HUES64 (cell line): ENCODE measurements around the gene NRL.
"Not testable (repeated sequence)": the region's sequence is repeated elsewhere in the genome, so short reads cannot be mapped to it uniquely, and the experiment has no call there.

Source experiments
- H3K27ac ChIP-seq: 2 replicates; pipeline ENCODE4 v1.7.0; 2013; ENCODE audit warnings: low read depth, low read length, inconsistent platforms
- H3K27me3 ChIP-seq: 2 replicates; pipeline ENCODE4 v1.6.1; 2013; ENCODE audit warnings: mild to moderate bottlenecking, low read length; ENCODE audit not compliant: insufficient read depth
- H3K36me3 ChIP-seq: 2 replicates; pipeline ENCODE4 v1.6.1; 2013; ENCODE audit warnings: mild to moderate bottlenecking, low read length; ENCODE audit not compliant: insufficient read depth
- H3K4me1 ChIP-seq: 2 replicates; pipeline ENCODE4 v1.6.1; 2013; ENCODE audit warnings: mild to moderate bottlenecking, low read length, moderate library complexity; ENCODE audit not compliant: insufficient read depth
- H3K4me3 ChIP-seq: 2 replicates; pipeline ENCODE4 v1.5.1; 2013; ENCODE audit warnings: mild to moderate bottlenecking, low read length, moderate library complexity
- H3K9ac ChIP-seq: 2 replicates; pipeline ENCODE4 v1.6.1; 2013; ENCODE audit warnings: mild to moderate bottlenecking, low read depth, low read length
- H3K9me3 ChIP-seq: 2 replicates; pipeline ENCODE4 v1.6.1; 2013; ENCODE audit warnings: low read depth, low read length; ENCODE audit not compliant: insufficient read depth
- WGBS: fragments of 150-250, 120-280 bp; methylation state at CpG from one replicate; pipeline ENCODE4 v1.1.7; 2013; ENCODE audit warnings: missing lambda C conversion rate; 5-methylcytosine and 5-hydroxymethylcytosine counted together

Gene NRL

DNA sequence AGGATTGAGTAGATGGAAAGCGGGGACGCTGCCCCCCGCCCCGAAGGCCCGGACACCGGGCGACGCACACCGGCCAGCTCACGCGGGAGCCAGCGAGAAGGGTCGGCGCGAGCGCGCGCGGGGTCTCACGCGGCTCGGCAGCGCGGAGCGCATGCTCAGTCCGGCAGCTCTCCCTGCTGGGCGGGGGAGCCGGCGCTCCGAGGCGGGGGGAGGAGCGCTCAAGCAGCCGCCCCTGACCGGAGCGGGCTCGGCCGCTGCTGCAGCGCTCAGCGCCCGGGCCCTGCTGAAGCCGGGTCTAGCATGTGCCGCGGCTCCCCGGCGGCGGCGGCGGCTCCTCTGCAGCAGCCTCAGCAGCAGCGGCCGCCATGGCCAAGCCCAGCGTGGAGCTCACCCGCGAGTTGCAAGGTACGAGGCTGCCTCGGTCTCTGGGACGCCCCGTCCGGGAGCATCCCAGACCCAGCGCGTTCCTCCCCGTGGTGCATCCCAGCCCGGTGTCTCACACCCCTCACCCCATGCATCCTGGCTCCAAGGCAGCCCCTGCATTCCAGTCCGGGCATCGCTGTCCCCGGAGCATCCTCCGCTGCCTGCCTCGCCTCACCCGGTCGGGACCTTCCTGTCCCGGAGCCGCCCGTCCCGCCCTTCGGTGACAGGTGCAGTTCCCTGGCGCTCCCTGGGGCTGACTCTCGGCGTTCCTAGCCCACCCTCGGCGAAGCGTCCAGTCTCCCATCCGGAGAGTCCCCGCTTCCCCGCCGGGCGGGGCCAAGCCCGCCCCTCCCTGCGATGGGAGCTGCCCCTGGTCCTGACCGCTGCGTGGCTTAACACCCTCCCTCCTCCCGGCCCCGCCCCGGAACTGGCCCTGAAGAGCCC, 62.7 kb downstream of the NRL start, which contains the start of gene CARMIL3:
Gene CARMIL3, plus strand, starts transcription at position 221 of the 867 bp plus-strand sequence. Its CDS starts 145 bp downstream, at position 366.
- under 1% methylated on average over 92 of the region's 92 CpGs for WGBS
- H3K9ac ChIP-seq: peak within 1 kb of the TSS; percentile 82
- peak within 1 kb of the TSS; percentile 61 for H3K4me3 ChIP-seq
- peaks cover 9% of the 10 kb centered on the region; the same call in 1 of the 2 replicates for H3K27me3 ChIP-seq
- no peaks in the 10 kb centered on the region for H3K4me1 ChIP-seq
- H3K9me3 ChIP-seq: no peaks in the 10 kb centered on the region
- no peaks in the 10 kb centered on the region for H3K36me3 ChIP-seq
- H3K27ac ChIP-seq: 0 out of 2 replicates have a peak within 1 kb of the TSS, but pooled peaks have one; percentile 4

DNA sequence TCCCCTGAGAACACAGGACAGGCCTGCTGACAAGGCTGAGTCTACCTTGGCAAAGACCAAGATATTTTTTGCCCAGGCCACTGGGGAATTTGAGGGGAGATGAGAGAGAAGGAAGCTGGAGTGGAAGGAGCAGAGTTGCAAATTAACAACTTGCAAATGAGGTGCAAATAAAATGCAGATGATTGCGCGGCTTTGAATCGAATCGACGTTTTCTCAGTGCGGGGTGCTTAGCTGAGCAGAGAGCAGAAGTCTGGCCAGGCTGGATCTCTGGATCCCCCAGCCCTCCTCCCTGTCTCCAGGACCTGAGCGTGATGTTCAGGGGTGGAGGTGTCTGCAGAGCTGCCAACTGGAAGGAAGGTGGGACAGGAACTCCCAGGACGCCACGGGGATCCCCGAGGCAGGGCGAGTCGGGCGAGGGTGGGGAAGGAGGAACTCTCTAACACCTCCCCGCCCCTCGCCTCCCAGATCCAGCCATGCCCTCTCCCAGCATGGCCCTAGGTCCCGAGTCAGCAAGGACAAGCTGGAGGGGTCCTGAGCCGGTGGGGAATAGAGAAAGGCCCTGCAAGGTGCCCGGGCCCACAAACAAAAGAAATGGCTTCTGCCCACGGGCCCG, 63.5 kb downstream of the NRL start:
- WGBS: 11% methylated on average over 16 of the region's 20 CpGs
- Histone ChIP-seq H3K9ac (peak overlapping the region; percentile 82), H3K4me1 (no peaks in the 10 kb centered on the region), H3K27me3 (peaks cover 9% of the 10 kb centered on the region; the same call in 1 of the 2 replicates), H3K9me3 (no peaks in the 10 kb centered on the region), H3K27ac (0 out of 2 replicates have a peak overlapping the region, but pooled peaks have one; percentile 4), H3K4me3 (peak overlapping the region; percentile 61), H3K36me3 (no peaks in the 10 kb centered on the region)

DNA sequence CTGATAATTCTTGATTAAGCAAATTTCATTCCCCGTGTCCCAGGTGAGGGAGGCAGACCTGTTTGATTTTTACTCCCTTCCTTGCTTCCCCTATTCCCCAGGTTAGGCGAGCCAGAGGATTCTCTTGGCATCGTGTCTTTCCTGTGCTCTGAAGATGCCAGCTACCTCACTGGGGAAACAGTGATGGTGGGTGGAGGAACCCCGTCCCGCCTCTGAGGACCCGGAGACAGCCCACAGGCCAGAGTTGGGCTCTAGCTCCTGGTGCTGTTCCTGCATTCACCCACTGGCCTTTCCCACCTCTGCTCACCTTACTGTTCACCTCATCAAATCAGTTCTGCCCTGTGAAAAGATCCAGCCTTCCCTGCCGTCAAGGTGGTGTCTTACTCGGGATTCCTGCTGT, 64.0 kb downstream of the NRL start:
- not testable (repeated sequence) for H3K4me1 ChIP-seq, H3K27me3 ChIP-seq, H3K9me3 ChIP-seq, H3K27ac ChIP-seq, H3K9ac ChIP-seq, H3K36me3 ChIP-seq
- WGBS: 66% methylated on average over 8 of the region's 8 CpGs
- peak overlapping the region; percentile 61; the same call in 1 of the 2 replicates for H3K4me3 ChIP-seq

DNA sequence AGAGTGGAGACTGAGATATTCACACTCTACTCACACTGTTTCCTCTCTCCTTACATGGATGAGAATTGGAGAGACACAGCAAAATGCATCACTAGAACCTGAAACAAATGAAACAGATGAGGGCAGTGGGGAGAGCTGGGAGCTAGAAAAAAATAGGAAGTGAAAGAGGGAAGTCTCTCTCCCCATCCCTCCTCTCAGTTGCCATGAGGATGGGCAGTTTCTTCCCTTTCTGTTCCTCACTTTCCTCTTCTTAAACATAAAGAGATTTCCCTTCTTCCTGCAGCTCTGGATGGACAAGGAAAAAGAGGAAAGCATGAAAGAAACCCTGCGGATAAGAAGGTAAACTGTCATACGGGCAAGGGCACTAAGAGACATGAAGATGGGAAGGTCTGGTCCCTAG, 65.7 kb downstream of the NRL start:
- H3K4me1 ChIP-seq, H3K4me3 ChIP-seq, H3K27ac ChIP-seq, H3K27me3 ChIP-seq, H3K9me3 ChIP-seq, H3K9ac ChIP-seq, H3K36me3 ChIP-seq: not testable (repeated sequence)
- WGBS: 93% methylated on average over 2 of the region's 2 CpGs

DNA sequence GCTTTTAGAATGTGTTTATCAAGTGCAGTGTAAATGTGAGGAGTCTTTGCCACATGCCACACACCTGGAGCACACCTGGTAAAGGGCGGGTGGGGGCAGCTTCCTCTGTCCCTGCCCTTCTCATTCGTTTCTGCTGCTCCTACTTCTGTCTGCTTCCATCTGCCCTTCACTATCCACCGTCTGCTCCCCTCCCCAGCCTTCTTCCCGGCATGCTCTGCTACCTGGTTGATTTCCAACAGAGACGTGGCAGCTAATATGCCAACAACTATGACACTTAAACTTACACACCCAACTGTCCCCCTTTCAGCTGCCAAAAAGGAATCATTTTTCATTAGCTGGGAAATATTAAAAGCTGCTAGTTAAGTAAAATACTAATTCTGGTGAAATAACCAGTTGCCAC, 72.0 kb downstream of the NRL start:
- H3K27me3 ChIP-seq: peaks cover 2% of the 10 kb centered on the region; the same call in 1 of the 2 replicates
- H3K4me3 ChIP-seq: no peak overlapping the region
- no peaks in the 10 kb centered on the region for H3K9me3 ChIP-seq
- no peak overlapping the region for H3K27ac ChIP-seq
- 76% methylated on average over 5 of the region's 5 CpGs for WGBS
- no peak overlapping the region for H3K9ac ChIP-seq
- H3K36me3 ChIP-seq: no peaks in the 10 kb centered on the region
- no peaks in the 10 kb centered on the region for H3K4me1 ChIP-seq

DNA sequence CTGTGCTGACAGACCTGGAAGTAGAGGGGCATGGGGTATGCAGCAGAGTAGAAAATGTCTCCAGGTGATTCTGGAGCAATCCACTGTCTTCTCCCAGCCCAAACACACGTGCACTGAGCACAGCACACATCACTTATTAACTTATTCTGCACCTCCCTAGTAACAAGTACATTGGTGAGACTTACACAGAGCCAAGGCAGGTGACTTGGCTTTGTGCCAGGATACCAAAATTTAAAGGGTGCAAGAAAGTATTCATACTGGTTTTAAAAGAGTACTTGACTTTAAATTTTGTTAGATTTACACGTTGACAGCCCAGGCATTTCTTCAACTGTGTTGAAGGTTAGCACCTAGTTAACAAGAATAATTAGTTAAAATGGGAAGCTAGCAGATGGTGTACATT, 74.1 kb downstream of the NRL start:
- H3K36me3 ChIP-seq: no peaks in the 10 kb centered on the region
- H3K4me3 ChIP-seq: no peak overlapping the region
- H3K27ac ChIP-seq: no peak overlapping the region
- no peaks in the 10 kb centered on the region; the same call in 1 of the 2 replicates for H3K27me3 ChIP-seq
- 69% methylated on average over 2 of the region's 2 CpGs for WGBS
- no peaks in the 10 kb centered on the region for H3K9me3 ChIP-seq
- no peak overlapping the region for H3K9ac ChIP-seq
- H3K4me1 ChIP-seq: no peaks in the 10 kb centered on the region

DNA sequence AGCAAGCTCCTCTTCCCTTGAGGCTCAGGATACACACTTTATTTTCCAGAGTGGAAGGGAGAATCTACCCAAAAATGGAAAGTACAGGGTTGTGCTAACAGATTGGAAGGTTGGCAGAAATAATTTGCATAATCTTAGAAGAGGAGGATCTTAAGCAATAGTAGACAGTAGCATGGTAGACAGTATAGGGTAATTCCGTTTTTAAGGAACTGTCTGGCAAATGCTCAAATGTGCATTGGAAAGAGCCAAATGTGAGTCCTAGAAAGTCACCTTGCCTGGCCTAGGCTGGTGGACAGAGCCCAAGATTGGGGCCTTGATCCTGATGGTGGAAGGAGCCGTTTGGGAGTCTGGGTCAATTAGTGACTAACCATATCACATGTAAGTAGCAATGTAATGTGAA, 76.1 kb downstream of the NRL start:
- no peak overlapping the region for H3K9ac ChIP-seq
- no peaks in the 10 kb centered on the region for H3K9me3 ChIP-seq
- H3K4me3 ChIP-seq: no peak overlapping the region
- no peaks in the 10 kb centered on the region for H3K4me1 ChIP-seq
- no peak overlapping the region for H3K27ac ChIP-seq
- no peaks in the 10 kb centered on the region for H3K36me3 ChIP-seq
- no peaks in the 10 kb centered on the region; the same call in 1 of the 2 replicates for H3K27me3 ChIP-seq
- WGBS: 84% methylated on average over 2 of the region's 2 CpGs

DNA sequence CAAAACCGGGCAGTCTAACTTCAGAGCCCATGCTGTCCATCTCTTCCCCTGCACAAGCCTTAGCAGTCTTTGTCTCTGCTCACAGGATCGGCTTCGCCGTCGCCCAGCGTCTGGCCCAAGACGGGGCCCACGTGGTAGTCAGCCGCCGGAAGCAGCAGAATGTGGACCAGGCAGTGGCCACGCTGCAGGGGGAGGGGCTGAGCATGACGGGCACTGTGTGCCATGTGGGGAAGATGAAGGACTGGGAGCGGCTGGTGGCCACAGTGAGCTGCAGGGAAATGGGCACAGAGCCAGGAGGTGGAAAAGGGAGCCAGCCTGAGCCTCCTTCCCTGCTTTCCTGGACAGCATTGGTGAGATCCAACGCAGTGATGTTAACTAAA, 77.1 kb downstream of the NRL start:
- no peaks in the 10 kb centered on the region for H3K4me1 ChIP-seq
- H3K27me3 ChIP-seq: no peaks in the 10 kb centered on the region
- H3K9ac ChIP-seq: no peak overlapping the region
- no peak overlapping the region for H3K27ac ChIP-seq
- H3K36me3 ChIP-seq: no peaks in the 10 kb centered on the region
- H3K4me3 ChIP-seq: no peak overlapping the region
- no peaks in the 10 kb centered on the region for H3K9me3 ChIP-seq
- WGBS: 84% methylated on average over 14 of the region's 14 CpGs

DNA sequence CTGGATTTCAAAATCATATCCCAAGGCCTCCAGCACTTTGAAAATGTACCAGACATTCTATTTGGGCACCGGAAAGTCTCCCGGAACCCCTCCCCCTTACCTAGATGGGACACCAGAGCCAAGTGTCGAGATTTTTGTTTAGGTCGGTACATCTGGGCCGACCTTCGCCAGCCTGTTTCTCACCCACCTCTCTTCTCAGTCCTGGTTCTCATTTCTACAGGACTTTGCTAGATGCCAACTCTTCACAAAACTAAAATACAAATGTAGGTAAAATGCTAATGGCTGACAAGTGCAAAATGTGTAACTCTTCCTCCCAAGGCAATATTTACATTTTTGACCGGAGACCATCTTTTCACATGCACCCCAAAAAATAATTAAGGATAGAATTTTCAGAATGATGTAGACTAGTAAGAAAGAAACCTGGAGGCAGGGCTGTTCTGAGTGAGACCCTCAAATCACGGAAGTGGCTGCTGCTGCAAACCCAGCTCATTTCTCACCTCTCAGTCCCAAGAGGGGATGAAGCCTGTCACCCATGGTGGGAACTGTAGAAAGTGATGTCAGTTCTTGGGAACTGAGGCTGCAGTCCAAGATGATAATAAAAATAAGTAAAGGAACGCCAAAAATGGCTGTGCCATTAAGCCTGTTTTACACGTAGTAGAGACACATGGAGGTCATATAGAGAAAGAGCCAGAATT, 77.6 kb downstream of the NRL start:
- H3K27me3 ChIP-seq, H3K27ac ChIP-seq, H3K36me3 ChIP-seq, H3K4me1 ChIP-seq, H3K9me3 ChIP-seq: not testable (repeated sequence)
- 0 out of 2 replicates have a peak overlapping the region, but pooled peaks have one; percentile 60 for H3K9ac ChIP-seq
- 56% methylated on average over 9 of the region's 10 CpGs for WGBS
- peak overlapping the region; percentile 83 for H3K4me3 ChIP-seq

DNA sequence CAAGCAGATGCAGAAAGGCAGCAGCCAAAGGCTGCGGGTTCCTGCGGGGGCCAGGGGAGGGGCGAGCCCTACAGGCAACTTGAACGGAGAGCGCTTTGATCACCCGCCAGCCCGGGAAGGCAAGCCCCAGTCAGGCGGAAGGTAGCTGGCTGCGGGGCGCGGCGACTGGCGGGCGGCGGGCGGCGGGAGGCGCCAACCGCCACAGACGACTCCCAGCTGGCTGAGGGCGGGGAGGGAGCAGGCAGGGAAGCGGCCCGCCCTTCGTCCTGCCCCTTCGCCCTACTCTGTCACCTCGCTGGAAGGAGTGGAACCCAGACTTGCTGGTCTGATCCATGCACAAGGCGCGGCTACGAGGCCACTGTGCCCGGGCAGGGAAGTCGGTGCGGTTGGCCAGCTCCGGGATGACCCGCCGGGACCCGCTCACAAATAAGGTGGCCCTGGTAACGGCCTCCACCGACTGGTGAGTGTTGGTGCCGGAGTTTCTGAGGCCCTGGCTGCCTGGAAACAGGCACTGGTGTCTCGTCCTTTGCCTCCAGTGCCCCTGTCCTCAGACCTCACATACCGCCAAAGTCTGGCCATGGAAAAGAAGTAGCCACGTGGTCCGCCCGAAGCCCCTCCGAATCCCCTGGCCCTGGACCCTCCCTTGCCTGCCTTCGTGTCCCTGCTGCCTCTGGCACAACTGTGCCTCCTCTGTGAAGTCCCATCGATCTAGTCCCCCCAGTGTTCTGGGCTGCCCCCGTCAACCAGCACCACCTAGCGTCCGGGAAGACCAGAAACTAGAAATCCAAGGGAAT, 78.4 kb downstream of the NRL start:
- Histone ChIP-seq H3K9ac (peak overlapping the region; percentile 60), H3K36me3 (no peaks in the 10 kb centered on the region), H3K27me3 (no peaks in the 10 kb centered on the region), H3K27ac (no peak overlapping the region; the same call in 1 of the 2 replicates), H3K9me3 (no peaks in the 10 kb centered on the region), H3K4me1 (no peaks in the 10 kb centered on the region), H3K4me3 (peak overlapping the region; percentile 83)
- WGBS: under 1% methylated on average over 50 of the region's 50 CpGs
